ENCODE measurements around the gene NOS1AP.

GRCh38 chr1:162070825-162071224 lies 1.3 kb downstream of the NOS1AP start:
- TF ChIP-seq E2F1 (CRISPR knock-in tag; IDR thresholded peaks at IDR 0.05), result no peak
- TF ChIP-seq, protein P1, sequence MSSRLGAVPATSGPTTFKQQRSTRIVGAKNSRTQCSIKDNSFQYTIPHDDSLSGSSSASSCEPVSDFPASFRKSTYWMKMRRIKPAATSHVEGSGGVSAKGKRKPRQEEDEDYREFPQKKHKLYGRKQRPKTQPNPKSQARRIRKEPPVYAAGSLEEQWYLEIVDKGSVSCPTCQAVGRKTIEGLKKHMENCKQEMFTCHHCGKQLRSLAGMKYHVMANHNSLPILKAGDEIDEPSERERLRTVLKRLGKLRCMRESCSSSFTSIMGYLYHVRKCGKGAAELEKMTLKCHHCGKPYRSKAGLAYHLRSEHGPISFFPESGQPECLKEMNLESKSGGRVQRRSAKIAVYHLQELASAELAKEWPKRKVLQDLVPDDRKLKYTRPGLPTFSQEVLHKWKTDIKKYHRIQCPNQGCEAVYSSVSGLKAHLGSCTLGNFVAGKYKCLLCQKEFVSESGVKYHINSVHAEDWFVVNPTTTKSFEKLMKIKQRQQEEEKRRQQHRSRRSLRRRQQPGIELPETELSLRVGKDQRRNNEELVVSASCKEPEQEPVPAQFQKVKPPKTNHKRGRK (CRISPR knock-in tag; IDR thresholded peaks at IDR 0.05; ENCODE audit: borderline replicate concordance), result no peak
- TF ChIP-seq, protein P2, sequence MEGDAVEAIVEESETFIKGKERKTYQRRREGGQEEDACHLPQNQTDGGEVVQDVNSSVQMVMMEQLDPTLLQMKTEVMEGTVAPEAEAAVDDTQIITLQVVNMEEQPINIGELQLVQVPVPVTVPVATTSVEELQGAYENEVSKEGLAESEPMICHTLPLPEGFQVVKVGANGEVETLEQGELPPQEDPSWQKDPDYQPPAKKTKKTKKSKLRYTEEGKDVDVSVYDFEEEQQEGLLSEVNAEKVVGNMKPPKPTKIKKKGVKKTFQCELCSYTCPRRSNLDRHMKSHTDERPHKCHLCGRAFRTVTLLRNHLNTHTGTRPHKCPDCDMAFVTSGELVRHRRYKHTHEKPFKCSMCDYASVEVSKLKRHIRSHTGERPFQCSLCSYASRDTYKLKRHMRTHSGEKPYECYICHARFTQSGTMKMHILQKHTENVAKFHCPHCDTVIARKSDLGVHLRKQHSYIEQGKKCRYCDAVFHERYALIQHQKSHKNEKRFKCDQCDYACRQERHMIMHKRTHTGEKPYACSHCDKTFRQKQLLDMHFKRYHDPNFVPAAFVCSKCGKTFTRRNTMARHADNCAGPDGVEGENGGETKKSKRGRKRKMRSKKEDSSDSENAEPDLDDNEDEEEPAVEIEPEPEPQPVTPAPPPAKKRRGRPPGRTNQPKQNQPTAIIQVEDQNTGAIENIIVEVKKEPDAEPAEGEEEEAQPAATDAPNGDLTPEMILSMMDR (IDR thresholded peaks at IDR 0.05), result no peak
- no peak for TF ChIP-seq IRF2 (CRISPR knock-in tag; IDR thresholded peaks at IDR 0.05; ENCODE audit: borderline replicate concordance, low read depth)
- TF ChIP-seq, protein P3, sequence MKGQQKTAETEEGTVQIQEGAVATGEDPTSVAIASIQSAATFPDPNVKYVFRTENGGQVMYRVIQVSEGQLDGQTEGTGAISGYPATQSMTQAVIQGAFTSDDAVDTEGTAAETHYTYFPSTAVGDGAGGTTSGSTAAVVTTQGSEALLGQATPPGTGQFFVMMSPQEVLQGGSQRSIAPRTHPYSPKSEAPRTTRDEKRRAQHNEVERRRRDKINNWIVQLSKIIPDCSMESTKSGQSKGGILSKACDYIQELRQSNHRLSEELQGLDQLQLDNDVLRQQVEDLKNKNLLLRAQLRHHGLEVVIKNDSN (CRISPR knock-in tag; IDR thresholded peaks at IDR 0.05), result no peak
- TF ChIP-seq ZBTB21 (CRISPR knock-in tag; IDR thresholded peaks at IDR 0.05; ENCODE audit: borderline replicate concordance), result no peak
- no peak for TF ChIP-seq CBFB (CRISPR knock-in tag; IDR thresholded peaks at IDR 0.05; ENCODE audit: low read depth)
- no peak for TF ChIP-seq USF2 (CRISPR knock-in tag; IDR thresholded peaks at IDR 0.05)
- TF ChIP-seq ZNF121 (CRISPR knock-in tag; IDR thresholded peaks at IDR 0.05), result no peak
- no peak for TF ChIP-seq SP1 (CRISPR knock-in tag; conservative IDR thresholded peaks at IDR 0.05)
- no peak for TF ChIP-seq TEAD4 (CRISPR knock-in tag; IDR thresholded peaks at IDR 0.05)

All from WTC11 (cell line).